ENCODE data around the gene PRPF39. TPM values are rescaled to one million over a fixed set of nuclear protein-coding genes. Genes with fewer than 3 reads are reported as not detected.

PRPF39 gene, protein sequence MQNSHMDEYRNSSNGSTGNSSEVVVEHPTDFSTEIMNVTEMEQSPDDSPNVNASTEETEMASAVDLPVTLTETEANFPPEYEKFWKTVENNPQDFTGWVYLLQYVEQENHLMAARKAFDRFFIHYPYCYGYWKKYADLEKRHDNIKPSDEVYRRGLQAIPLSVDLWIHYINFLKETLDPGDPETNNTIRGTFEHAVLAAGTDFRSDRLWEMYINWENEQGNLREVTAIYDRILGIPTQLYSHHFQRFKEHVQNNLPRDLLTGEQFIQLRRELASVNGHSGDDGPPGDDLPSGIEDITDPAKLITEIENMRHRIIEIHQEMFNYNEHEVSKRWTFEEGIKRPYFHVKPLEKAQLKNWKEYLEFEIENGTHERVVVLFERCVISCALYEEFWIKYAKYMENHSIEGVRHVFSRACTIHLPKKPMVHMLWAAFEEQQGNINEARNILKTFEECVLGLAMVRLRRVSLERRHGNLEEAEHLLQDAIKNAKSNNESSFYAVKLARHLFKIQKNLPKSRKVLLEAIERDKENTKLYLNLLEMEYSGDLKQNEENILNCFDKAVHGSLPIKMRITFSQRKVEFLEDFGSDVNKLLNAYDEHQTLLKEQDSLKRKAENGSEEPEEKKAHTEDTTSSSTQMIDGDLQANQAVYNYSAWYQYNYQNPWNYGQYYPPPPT
- 11.8 and 14.0 TPM in 2 replicates for total RNA-seq

DNA sequence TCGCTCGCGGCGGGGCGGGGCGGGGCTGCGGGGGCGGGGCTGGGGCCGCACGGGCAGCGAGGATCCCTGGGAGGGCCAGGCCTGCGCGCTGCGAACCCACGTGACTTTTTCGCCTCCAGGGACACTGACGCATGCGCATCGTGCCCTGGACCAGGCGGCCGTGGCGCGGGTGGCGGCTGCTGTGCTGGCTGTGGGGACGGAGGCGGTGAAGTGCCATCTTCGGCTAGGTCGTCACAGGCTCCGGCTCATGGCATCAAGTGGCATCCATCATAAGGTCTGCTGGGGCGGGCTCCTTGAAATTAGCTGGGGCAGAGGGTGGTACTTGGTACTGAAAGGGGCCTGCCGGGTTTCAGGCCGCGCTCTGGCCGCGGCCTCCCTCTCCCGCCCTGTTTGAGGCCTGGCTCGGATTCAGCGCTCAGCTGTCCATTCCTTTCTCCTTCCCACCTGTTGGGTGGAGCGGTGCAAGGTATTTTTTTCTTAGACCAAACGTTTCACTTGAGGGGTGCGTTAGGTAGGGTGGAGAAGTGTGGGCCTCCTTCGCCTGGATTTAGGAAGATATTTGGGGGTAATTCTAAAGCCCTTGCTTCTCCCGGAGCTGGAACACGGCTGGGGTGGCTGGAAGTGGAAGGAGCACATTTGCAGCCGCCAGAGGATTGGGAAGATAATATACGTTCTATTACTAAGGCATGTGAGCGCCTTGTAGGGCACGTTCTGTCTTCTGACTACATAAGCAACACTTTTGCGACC, at the start of gene PRPF39:
Gene PRPF39, plus strand, starts transcription at position 141 of the 747 bp plus-strand sequence. CDS start 11,124 bp downstream, outside the sequence.

DNA sequence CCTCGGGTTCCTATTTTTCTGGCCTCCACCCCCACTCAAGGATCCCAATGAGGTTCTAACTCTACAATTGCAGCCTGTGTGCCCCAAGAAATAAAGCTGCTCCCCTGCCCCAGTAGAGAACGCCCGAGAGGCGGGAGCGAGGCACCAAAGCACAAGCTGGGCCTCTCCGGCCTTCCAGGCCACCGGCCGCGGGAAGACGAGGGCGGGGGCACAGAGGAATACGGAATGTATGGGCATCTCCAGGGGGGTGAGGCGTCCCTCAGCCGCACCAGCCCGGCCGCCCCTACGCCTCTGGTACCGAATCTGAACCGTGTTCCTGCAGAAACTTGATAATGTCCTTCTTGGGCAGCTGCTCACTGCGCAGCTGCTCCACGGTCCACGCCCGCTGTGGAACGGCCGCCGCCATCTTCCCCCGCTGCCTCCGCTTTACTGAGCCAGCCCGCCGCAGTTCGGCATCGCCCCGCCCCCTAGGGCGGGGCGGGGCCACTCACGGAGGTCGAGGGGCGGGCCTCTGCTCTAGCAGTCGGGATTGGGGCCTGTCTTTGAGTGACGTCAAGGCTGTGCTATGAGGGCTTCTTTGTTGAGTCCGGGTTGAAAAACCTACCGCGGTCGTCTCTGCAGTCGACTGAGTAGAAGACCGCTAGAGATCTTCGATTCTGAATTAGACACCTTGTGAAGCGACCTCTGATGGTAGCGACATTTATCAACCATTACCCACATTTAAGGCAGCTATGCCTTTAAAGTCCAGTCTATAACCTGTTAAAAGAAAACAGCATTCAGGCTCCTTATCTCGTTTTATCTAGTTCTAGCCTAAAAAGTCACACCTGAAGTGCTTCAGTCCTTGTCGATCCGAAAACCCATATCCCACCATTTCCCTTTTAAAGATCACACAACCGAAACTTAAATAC, 50.4 kb downstream of the PRPF39 start, which contains the start of gene FKBP3:
Gene FKBP3, minus strand, starts transcription at position 431 of the 908 bp plus-strand sequence. Its CDS starts 25 bp downstream, at position 406.

DNA sequence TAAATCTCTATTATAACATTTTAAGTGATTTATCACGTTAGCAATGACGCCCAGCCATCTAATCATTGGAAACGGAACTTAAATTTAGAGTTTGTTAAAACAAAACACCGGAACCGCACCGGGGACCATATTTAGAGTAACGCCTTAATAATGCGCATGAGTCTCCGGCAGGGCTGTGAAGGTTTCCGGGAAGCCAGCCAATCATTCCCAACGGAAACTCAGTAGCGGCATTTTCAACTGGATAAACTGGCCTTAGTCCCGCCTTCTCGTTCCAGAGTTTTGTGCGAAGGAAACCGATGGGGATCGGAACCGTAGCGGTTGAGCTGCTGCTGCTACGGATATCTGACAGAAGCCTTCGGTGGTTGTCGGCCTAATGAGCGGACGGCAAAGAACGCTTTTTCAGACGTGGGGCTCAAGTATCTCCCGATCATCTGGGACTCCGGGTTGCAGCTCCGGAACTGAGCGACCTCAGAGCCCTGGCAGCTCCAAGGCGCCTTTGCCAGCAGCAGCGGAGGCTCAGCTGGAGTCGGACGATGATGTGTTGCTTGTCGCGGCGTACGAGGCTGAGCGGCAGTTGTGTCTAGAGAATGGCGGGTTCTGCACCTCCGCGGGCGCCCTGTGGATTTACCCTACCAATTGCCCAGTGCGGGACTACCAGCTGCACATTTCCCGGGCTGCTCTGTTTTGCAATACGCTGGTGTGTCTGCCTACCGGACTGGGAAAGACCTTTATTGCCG, 51.9 kb downstream of the PRPF39 start, which contains the start of gene FANCM:
Gene FANCM, plus strand, starts transcription at position 272 of the 737 bp plus-strand sequence. Its CDS starts 102 bp downstream, at position 374.

Other genes starting within 250 kb of the PRPF39 start
- 4.1 and 4.5 TPM in 2 replicates for gene KLHL28, start 122.2 kb upstream of the PRPF39 start, total RNA-seq
- 2.9 and 4.1 TPM in 2 replicates for gene TOGARAM1, start 121.9 kb upstream of the PRPF39 start, total RNA-seq
- gene FKBP3, start 50.4 kb downstream of the PRPF39 start, total RNA-seq: 31.8 and 39.1 TPM in 2 replicates
- 2.7 and 5.8 TPM in 2 replicates for gene FANCM, start 51.8 kb downstream of the PRPF39 start, total RNA-seq
- 15.4 and 29.6 TPM in 2 replicates for gene MIS18BP1, start 169.1 kb downstream of the PRPF39 start, total RNA-seq

Measured in hair follicular keratinocyte (primary cell).